H9 (cell line): ENCODE results near the gene GRIN2D. TPM values are rescaled to one million over a fixed set of nuclear protein-coding genes. Genes with fewer than 3 reads are reported as not detected.
A peak's percentile ranks its signal among the peaks of the same experiment; 100 is the strongest.

Experiments
- DNase-seq: peaks from one replicate; pipeline ENCODE4 v3.0.0-alpha.2; 2017
- H2AFZ ChIP-seq: one replicate; pipeline ENCODE4 v1.6.1; 2013; ENCODE audit warnings: mild to moderate bottlenecking, low read length, control low read depth, moderate library complexity
- H2AK5ac ChIP-seq: 2 replicates; pipeline ENCODE4 v1.6.1; 2013; ENCODE audit warnings: low read length, control low read depth, mixed read lengths; ENCODE audit not compliant: insufficient read length
- H2BK120ac ChIP-seq: one replicate; pipeline ENCODE4 v1.6.1; 2013; ENCODE audit warnings: low read depth, mild to moderate bottlenecking, low read length, control low read depth, inconsistent platforms; ENCODE audit not compliant: poor library complexity, severe bottlenecking
- H2BK12ac ChIP-seq: 2 replicates; pipeline ENCODE4 v1.6.1; 2013; ENCODE audit warnings: low read length, control low read depth, mixed read lengths, low read depth; ENCODE audit not compliant: insufficient read length
- H2BK15ac ChIP-seq: 2 replicates; pipeline ENCODE4 v1.6.1; 2013; ENCODE audit warnings: low read depth, low read length, control low read depth
- H2BK20ac ChIP-seq: one replicate; pipeline ENCODE4 v1.6.1; 2013; ENCODE audit warnings: low read depth, mild to moderate bottlenecking, low read length, control low read depth, inconsistent platforms; ENCODE audit not compliant: poor library complexity, severe bottlenecking
- H2BK5ac ChIP-seq: 2 replicates; pipeline ENCODE4 v1.6.1; 2013; ENCODE audit warnings: low read length, control low read depth, mixed read lengths; ENCODE audit not compliant: insufficient read length
- H3K14ac ChIP-seq: 2 replicates; pipeline ENCODE4 v1.6.1; 2013; ENCODE audit warnings: low read length, control low read depth; ENCODE audit not compliant: insufficient read depth
- H3K18ac ChIP-seq: 2 replicates; pipeline ENCODE4 v1.6.1; 2013; ENCODE audit warnings: low read depth, mild to moderate bottlenecking, mixed read lengths, low read length, control low read depth; ENCODE audit not compliant: insufficient read length
- H3K23ac ChIP-seq: 2 replicates; pipeline ENCODE4 v1.6.1; 2013; ENCODE audit warnings: low read length, control low read depth, mixed read lengths, low read depth; ENCODE audit not compliant: insufficient read length
- H3K23me2 ChIP-seq: 2 replicates; pipeline ENCODE4 v1.6.1; 2013; ENCODE audit warnings: low read depth, mild to moderate bottlenecking, mixed read lengths, low read length, control low read depth; ENCODE audit not compliant: insufficient read length, poor library complexity, severe bottlenecking
- H3K27ac ChIP-seq: 2 replicates; pipeline ENCODE4 v1.5.1; 2013; ENCODE audit warnings: low read length, control low read depth, mixed read lengths, low read depth; ENCODE audit not compliant: insufficient read length
- H3K27me3 ChIP-seq: 2 replicates; pipeline ENCODE4 v1.6.1; 2013; ENCODE audit warnings: low read length, control low read depth, inconsistent platforms; ENCODE audit not compliant: insufficient read depth
- H3K4ac ChIP-seq: 2 replicates; pipeline ENCODE4 v1.6.1; 2013; ENCODE audit warnings: low read depth, mild to moderate bottlenecking, control low read depth, inconsistent platforms, low read length, moderate library complexity
- H3K4me1 ChIP-seq: 2 replicates; pipeline ENCODE4 v1.6.1; 2013; ENCODE audit warnings: low read length, control low read depth, inconsistent platforms; ENCODE audit not compliant: insufficient read depth
- H3K4me2 ChIP-seq: 2 replicates; pipeline ENCODE4 v1.6.1; 2013; ENCODE audit warnings: low read length, control low read depth, mixed read lengths; ENCODE audit not compliant: insufficient read length, insufficient read depth
- H3K56ac ChIP-seq: 2 replicates; pipeline ENCODE4 v1.6.1; 2013; ENCODE audit warnings: low read depth, mild to moderate bottlenecking, mixed read lengths, low read length, control low read depth; ENCODE audit not compliant: insufficient read length
- H3K79me1 ChIP-seq: 2 replicates; pipeline ENCODE4 v1.6.1; 2013; ENCODE audit warnings: low read depth, mild to moderate bottlenecking, moderate library complexity, low read length, control low read depth, inconsistent platforms; ENCODE audit not compliant: insufficient read depth, poor library complexity, severe bottlenecking
- H3K79me2 ChIP-seq: 2 replicates; pipeline ENCODE4 v1.6.1; 2013; ENCODE audit warnings: low read length, control low read depth, inconsistent platforms; ENCODE audit not compliant: insufficient read depth
- H3K9ac ChIP-seq: 2 replicates; pipeline ENCODE4 v1.6.1; 2013; ENCODE audit warnings: low read length, control low read depth, mixed read lengths; ENCODE audit not compliant: insufficient read length; ENCODE audit errors: extremely low read depth
- H3K9me3 ChIP-seq: one replicate; pipeline ENCODE4 v1.6.1; 2013; ENCODE audit warnings: low read depth, low read length, inconsistent platforms; ENCODE audit not compliant: control insufficient read depth
- H3T11ph ChIP-seq: one replicate; pipeline ENCODE4 v1.6.1; 2013; ENCODE audit warnings: mild to moderate bottlenecking, low read length, control low read depth, inconsistent platforms
- H4K20me1 ChIP-seq: one replicate; pipeline ENCODE4 v1.6.1; 2013; ENCODE audit not compliant: control insufficient read depth, insufficient read length, insufficient read depth
- H4K5ac ChIP-seq: 2 replicates; pipeline ENCODE4 v1.6.1; 2013; ENCODE audit warnings: low read depth, mild to moderate bottlenecking, mixed read lengths, low read length, control low read depth; ENCODE audit not compliant: insufficient read length
- H4K8ac ChIP-seq: replicated peaks from 2 replicates; pipeline ENCODE4 v1.6.1; 2013; ENCODE audit warnings: low read length, control low read depth, mixed read lengths, low read depth; ENCODE audit not compliant: insufficient read length
- H4K91ac ChIP-seq: 2 replicates; pipeline ENCODE4 v1.6.1; 2013; ENCODE audit warnings: low read depth, mild to moderate bottlenecking, moderate library complexity, mixed read lengths, low read length, control low read depth; ENCODE audit not compliant: insufficient read length
- H3K27ac Mint-ChIP-seq, 3 experiments: 2 replicates in 2 of 3; 3 replicates in 1 of 3; pipeline ENCODE4 v1.8.0; 2020 to 2021; ENCODE audit warnings: mixed read lengths in 3 of 3, mild to moderate bottlenecking in 1 of 3, moderate library complexity in 1 of 3
- H3K27me3 Mint-ChIP-seq: 2 replicates; pipeline ENCODE4 v1.8.0; 2021; ENCODE audit warnings: low read depth, mild to moderate bottlenecking, moderate library complexity, mixed read lengths
- H3K36me3 Mint-ChIP-seq, 3 experiments: 2 replicates in 2 of 3; 3 replicates in 1 of 3; pipeline ENCODE4 v1.8.0; 2020 to 2021; ENCODE audit warnings: low read depth in 3 of 3, mixed read lengths in 3 of 3; ENCODE audit not compliant: insufficient read depth in 1 of 3
- H3K4me1 Mint-ChIP-seq, 2 experiments: 2 replicates each; pipeline ENCODE4 v1.8.0; 2020; ENCODE audit warnings: mixed read lengths in 2 of 2
- H3K4me3 Mint-ChIP-seq, 2 experiments: 2 replicates in 1 of 2; 3 replicates in 1 of 2; pipeline ENCODE4 v1.8.0; 2020 to 2021; ENCODE audit warnings: mild to moderate bottlenecking in 2 of 2, mixed read lengths in 2 of 2, moderate library complexity in 1 of 2
- H3K9me3 Mint-ChIP-seq, 2 experiments: 2 replicates in 1 of 2; 3 replicates in 1 of 2; pipeline ENCODE4 v1.8.0; 2020; ENCODE audit warnings: mild to moderate bottlenecking in 2 of 2, mixed read lengths in 2 of 2, moderate library complexity in 1 of 2
- CTCF ChIP-seq: fragments of 200-600 bp; sonication (generic); conservative IDR thresholded peaks from 3 replicates; pipeline ENCODE4 v1.8.0; 2021; ENCODE audit warnings: antibody characterized with exemption, mild to moderate bottlenecking
- WGBS: extraction: QIAGEN DNeasy Blood & Tissue Kit; methylation state at CpG from one replicate; pipeline ENCODE4 v1.1.7; 2013; ENCODE audit warnings: missing lambda C conversion rate, low lambda C conversion rate, mixed read lengths; ENCODE audit not compliant: insufficient read length; ENCODE audit errors: extremely low coverage; 5-methylcytosine and 5-hydroxymethylcytosine counted together
- total RNA-seq: library from RNA; stranded (reverse); gene quantifications from 2 replicates; pipeline ENCODE4 v1.2.1, GENCODE V29; 2021

Gene GRIN2D
- total RNA-seq, 1 experiment from 2014 or later: 5.9 TPM

DNA sequence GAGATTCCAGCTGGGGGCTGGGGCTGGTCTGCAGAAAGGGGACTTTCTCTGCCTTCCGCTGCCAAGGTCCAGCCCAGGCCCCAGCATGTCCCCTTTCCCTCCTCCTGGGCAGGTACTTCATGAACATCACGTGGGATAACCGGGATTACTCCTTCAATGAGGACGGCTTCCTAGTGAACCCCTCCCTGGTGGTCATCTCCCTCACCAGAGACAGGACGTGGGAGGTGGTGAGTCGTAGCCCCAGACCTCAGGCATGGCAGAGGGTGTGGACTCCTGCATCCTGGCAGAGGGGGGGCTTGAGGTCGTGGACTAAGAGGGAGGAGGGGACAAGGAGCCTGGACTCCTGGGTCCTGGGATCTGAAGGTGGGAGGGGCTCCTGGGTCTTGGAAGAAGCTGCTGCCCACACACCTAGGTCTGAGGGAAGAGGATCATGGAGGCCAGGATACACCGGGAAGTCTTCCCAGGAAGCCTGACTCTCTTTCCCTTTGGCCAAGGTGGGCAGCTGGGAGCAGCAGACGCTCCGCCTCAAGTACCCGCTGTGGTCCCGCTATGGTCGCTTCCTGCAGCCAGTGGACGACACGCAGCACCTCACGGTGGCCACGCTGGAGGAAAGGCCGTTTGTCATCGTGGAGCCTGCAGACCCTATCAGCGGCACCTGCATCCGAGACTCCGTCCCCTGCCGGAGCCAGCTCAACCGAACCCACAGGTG lies 20.6 kb downstream of the GRIN2D start:
- Histone ChIP-seq H2AK5ac (no peak overlapping the region), H3K4me1 (peaks cover 3% of the 10 kb centered on the region; the same call in 1 of the 2 replicates), H3K4me2 (no peak overlapping the region), H2BK15ac (no peak overlapping the region), H2BK12ac (no peak overlapping the region), H4K5ac (no peak overlapping the region), H3K9ac (no peak overlapping the region), H3K23ac (no peak overlapping the region), H3K18ac (no peak overlapping the region), H4K8ac (no peak overlapping the region), H3K23me2 (no peaks in the 10 kb centered on the region), H3K79me2 (no peaks in the 10 kb centered on the region; the same call in 1 of the 2 replicates), H3K14ac (no peak overlapping the region), H4K20me1 (no peaks in the 10 kb centered on the region), H3K79me1 (no peaks in the 10 kb centered on the region), H2BK5ac (no peak overlapping the region), H2AFZ (no peak overlapping the region), H3K27me3 (no peaks in the 10 kb centered on the region), H3K4ac (no peak overlapping the region), H3K56ac (no peak overlapping the region), H4K91ac (no peak overlapping the region), H3K9me3 (no peaks in the 10 kb centered on the region), H3K27ac (no peak overlapping the region), H2BK120ac (no peak overlapping the region), H2BK20ac (no peak overlapping the region), H3T11ph (no peak overlapping the region)
- peaks cover 0 to 15% (median 9%) of the 10 kb centered on the region in 3 experiments; a peak in 4 of 7 replicates for H3K36me3 Mint-ChIP-seq
- H3K4me3 Mint-ChIP-seq: peak overlapping the region; percentile 80 to 87
- DNase-seq: peak; percentile 68
- no peaks in the 10 kb centered on the region for H3K27me3 Mint-ChIP-seq
- no CpG with 5 or more reads among the region's 24 CpGs for WGBS
- TF ChIP-seq CTCF: no peak
- peaks cover 19 to 30% of the 10 kb centered on the region in 2 experiments for H3K4me1 Mint-ChIP-seq
- H3K27ac Mint-ChIP-seq: peak overlapping the region in 2 of 3 experiments; percentile 56 to 98; a peak in 4 of 7 replicates
- H3K9me3 Mint-ChIP-seq: no peaks in the 10 kb centered on the region
